Astrocyte of the cerebellum (primary cell): ENCODE measurements around the gene TINAG.
A peak's percentile ranks its signal among the peaks of the same experiment; 100 is the strongest.

Source experiments
- DNase-seq: peaks from one replicate; pipeline ENCODE4 v3.0.0-alpha.2; 2011; ENCODE audit warnings: low read depth
- H3K4me3 ChIP-seq: 2 replicates; pipeline ENCODE4 v1.5.1; 2011; ENCODE audit warnings: mild to moderate bottlenecking, low read depth, low read length, moderate library complexity
- in situ Hi-C: cut with HindIII; loops from 2 replicates; pipeline ENCODE4 v1.10.0; 2017; ENCODE audit warnings: low sequenced_read_pairs
- TF ChIP-seq, protein P1 (sequence below): IDR thresholded peaks from 2 replicates; pipeline ENCODE4 v1.5.1; 2012; ENCODE audit warnings: low read length, low read depth, moderate library complexity, mild to moderate bottlenecking; ENCODE audit errors: missing control alignments

Gene TINAG

DNA sequence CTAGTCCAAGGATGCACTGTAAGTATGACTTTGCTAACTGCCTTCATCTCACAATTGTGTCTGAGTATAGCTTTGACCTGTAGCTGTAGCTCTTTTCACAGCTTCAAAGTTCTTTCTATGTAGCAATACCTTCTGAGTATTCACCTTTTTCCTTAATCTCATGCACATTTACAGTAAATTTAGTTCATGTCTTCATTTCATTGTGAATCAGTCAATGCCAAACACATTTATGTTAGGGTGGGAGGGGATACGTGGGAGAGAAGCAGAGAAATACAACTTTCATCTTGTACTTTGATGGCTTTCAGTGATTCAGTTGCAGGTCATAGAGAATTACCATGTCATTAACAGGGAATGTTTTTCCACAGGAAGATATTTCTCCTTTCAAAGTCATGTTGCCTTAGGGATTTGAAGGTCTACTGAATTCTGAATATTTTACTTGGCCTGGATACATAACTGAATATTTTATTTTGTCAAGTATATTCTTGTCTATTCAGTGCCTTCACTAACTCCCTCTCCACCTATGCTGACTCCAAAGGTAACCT lies 119.2 kb downstream of the TINAG start:
- TF ChIP-seq, protein P1, sequence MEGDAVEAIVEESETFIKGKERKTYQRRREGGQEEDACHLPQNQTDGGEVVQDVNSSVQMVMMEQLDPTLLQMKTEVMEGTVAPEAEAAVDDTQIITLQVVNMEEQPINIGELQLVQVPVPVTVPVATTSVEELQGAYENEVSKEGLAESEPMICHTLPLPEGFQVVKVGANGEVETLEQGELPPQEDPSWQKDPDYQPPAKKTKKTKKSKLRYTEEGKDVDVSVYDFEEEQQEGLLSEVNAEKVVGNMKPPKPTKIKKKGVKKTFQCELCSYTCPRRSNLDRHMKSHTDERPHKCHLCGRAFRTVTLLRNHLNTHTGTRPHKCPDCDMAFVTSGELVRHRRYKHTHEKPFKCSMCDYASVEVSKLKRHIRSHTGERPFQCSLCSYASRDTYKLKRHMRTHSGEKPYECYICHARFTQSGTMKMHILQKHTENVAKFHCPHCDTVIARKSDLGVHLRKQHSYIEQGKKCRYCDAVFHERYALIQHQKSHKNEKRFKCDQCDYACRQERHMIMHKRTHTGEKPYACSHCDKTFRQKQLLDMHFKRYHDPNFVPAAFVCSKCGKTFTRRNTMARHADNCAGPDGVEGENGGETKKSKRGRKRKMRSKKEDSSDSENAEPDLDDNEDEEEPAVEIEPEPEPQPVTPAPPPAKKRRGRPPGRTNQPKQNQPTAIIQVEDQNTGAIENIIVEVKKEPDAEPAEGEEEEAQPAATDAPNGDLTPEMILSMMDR: no peak
- DNase-seq: no peak
- no peak overlapping the region for H3K4me3 ChIP-seq
- in situ Hi-C loops: no loop called here

GRCh38 chr6:54428431-54428830 lies 120.2 kb downstream of the TINAG start:
- TF ChIP-seq, protein P1: no peak
- H3K4me3 ChIP-seq: no peak overlapping the region
- in situ Hi-C loops: no loop called here
- no peak for DNase-seq

DNA sequence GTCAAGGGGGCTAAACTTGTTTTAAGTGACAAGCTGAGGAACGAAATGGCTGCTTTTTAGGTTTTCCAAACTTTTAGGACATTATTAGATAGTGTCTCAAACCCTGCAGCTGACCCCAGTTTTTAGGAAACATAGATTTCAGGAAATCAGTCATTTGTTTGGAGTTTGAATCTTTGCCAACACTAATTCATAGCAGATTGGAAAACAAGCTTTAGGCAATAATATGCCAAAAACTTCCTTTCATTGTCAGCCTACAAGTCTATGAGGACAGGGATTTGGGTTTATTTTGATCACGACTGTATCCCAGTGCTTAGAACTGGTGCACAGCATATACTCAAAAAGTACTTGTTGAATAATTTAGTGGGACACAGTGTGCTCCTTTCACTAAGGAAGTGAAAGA lies 123.2 kb downstream of the TINAG start:
- TF ChIP-seq, protein P1: no peak
- peak; percentile 4 for DNase-seq
- in situ Hi-C loops: no loop called here
- no peak overlapping the region for H3K4me3 ChIP-seq
